ENCODE data around the gene C14orf119. TPM values are rescaled to one million over a fixed set of nuclear protein-coding genes. Genes with fewer than 3 reads are reported as not detected.
A peak's percentile ranks its signal among the peaks of the same experiment; 100 is the strongest.

The C14orf119 gene
- total RNA-seq, 1 experiment from 2014 or later = 22.8 TPM

GRCh38 chr14:23074906-23075305 is 20.4 kb upstream of the C14orf119 start:
- DNase-seq = no peak
- no peak overlapping the region for H3K4me3 ChIP-seq
- no peaks in the 10 kb centered on the region for H3K9me3 ChIP-seq
- peaks cover 52% of the 10 kb centered on the region for H3K36me3 ChIP-seq
- no peaks in the 10 kb centered on the region for H3K27me3 ChIP-seq

GRCh38 chr14:23076785-23077408 is 18.4 kb upstream of the C14orf119 start:
- no peak for DNase-seq
- peaks cover 67% of the 10 kb centered on the region for H3K36me3 ChIP-seq
- H3K27me3 ChIP-seq = no peaks in the 10 kb centered on the region
- no peaks in the 10 kb centered on the region for H3K9me3 ChIP-seq
- no peak overlapping the region for H3K4me3 ChIP-seq

- peaks cover 67% of the 10 kb centered on the region for H3K36me3 ChIP-seq
- no peak for DNase-seq
Measured at GRCh38 chr14:23077962-23078361, 17.3 kb upstream of the C14orf119 start.

GRCh38 chr14:23078692-23079116 is 16.6 kb upstream of the C14orf119 start:
- Histone ChIP-seq H3K9me3 (no peaks in the 10 kb centered on the region), H3K4me3 (no peak overlapping the region), H3K27me3 (no peaks in the 10 kb centered on the region), H3K36me3 (peaks cover 71% of the 10 kb centered on the region)
- DNase-seq = peak; percentile 91

More at GRCh38 chr14:23077962-23078361, 17.3 kb upstream of the C14orf119 start:
- H3K27me3 ChIP-seq = no peaks in the 10 kb centered on the region
- no peaks in the 10 kb centered on the region for H3K9me3 ChIP-seq
- H3K4me3 ChIP-seq = no peak overlapping the region

GRCh38 chr14:23079716-23080115 is 15.6 kb upstream of the C14orf119 start:
- Histone ChIP-seq H3K27me3 (no peaks in the 10 kb centered on the region), H3K36me3 (peaks cover 68% of the 10 kb centered on the region), H3K9me3 (no peaks in the 10 kb centered on the region), H3K4me3 (no peak overlapping the region)
- DNase-seq = no peak

- Histone ChIP-seq H3K9me3 (no peaks in the 10 kb centered on the region), H3K27me3 (no peaks in the 10 kb centered on the region), H3K4me3 (no peak overlapping the region), H3K36me3 (peaks cover 68% of the 10 kb centered on the region)
- no peak for DNase-seq
Measured at GRCh38 chr14:23080474-23080873, 14.8 kb upstream of the C14orf119 start.

- Histone ChIP-seq H3K9me3 (no peaks in the 10 kb centered on the region), H3K36me3 (peaks cover 47% of the 10 kb centered on the region), H3K4me3 (no peak overlapping the region), H3K27me3 (no peaks in the 10 kb centered on the region)
- no peak for DNase-seq
Measured at GRCh38 chr14:23085458-23085857, 9.8 kb upstream of the C14orf119 start.

- no peak overlapping the region for H3K4me3 ChIP-seq
- no peak for DNase-seq
- H3K9me3 ChIP-seq = no peaks in the 10 kb centered on the region
- no peaks in the 10 kb centered on the region for H3K27me3 ChIP-seq
- H3K36me3 ChIP-seq = peaks cover 41% of the 10 kb centered on the region
Measured at GRCh38 chr14:23086565-23086964, 8.7 kb upstream of the C14orf119 start.

- H3K4me3 ChIP-seq = no peak overlapping the region
- peaks cover 47% of the 10 kb centered on the region for H3K36me3 ChIP-seq
- no peaks in the 10 kb centered on the region for H3K9me3 ChIP-seq
- H3K27me3 ChIP-seq = no peaks in the 10 kb centered on the region
- no peak for DNase-seq
Measured at GRCh38 chr14:23089498-23090253, 5.6 kb upstream of the C14orf119 start.

- H3K4me3 ChIP-seq = no peak overlapping the region
- no peaks in the 10 kb centered on the region for H3K9me3 ChIP-seq
- DNase-seq = no peak
- no peaks in the 10 kb centered on the region for H3K27me3 ChIP-seq
- peaks cover 46% of the 10 kb centered on the region for H3K36me3 ChIP-seq
Measured at GRCh38 chr14:23090254-23090636, 5.1 kb upstream of the C14orf119 start.

- H3K4me3 ChIP-seq = no peak overlapping the region
- H3K27me3 ChIP-seq = no peaks in the 10 kb centered on the region
- peaks cover 37% of the 10 kb centered on the region for H3K36me3 ChIP-seq
- DNase-seq = no peak
- no peaks in the 10 kb centered on the region for H3K9me3 ChIP-seq
Measured at GRCh38 chr14:23091294-23092225, 3.7 kb upstream of the C14orf119 start.

- Histone ChIP-seq H3K27me3 (no peaks in the 10 kb centered on the region), H3K4me3 (no peak overlapping the region), H3K9me3 (no peaks in the 10 kb centered on the region), H3K36me3 (peaks cover 40% of the 10 kb centered on the region)
- no peak for DNase-seq
Measured at GRCh38 chr14:23093104-23093503, 2.2 kb upstream of the C14orf119 start.

- DNase-seq = no peak
- H3K36me3 ChIP-seq = peaks cover 35% of the 10 kb centered on the region
- no peaks in the 10 kb centered on the region for H3K27me3 ChIP-seq
- H3K9me3 ChIP-seq = no peaks in the 10 kb centered on the region
- peak overlapping the region; percentile 97 for H3K4me3 ChIP-seq
Measured at GRCh38 chr14:23093526-23093925, 1.8 kb upstream of the C14orf119 start.

- DNase-seq = no peak
- H3K36me3 ChIP-seq = peaks cover 38% of the 10 kb centered on the region
- H3K27me3 ChIP-seq = no peaks in the 10 kb centered on the region
- H3K9me3 ChIP-seq = no peaks in the 10 kb centered on the region
- H3K4me3 ChIP-seq = peak overlapping the region; percentile 97
Measured at GRCh38 chr14:23093991-23094665, 1.2 kb upstream of the C14orf119 start.

GRCh38 chr14:23094666-23095195 is 574 bp upstream of the C14orf119 start, which contains the start of gene ACIN1:
Gene ACIN1 (minus strand): TSS chr14:23095136. CDS start chr14:23095112, 24 bp downstream.
- Histone ChIP-seq H3K36me3 (peaks cover 36% of the 10 kb centered on the region), H3K9me3 (no peaks in the 10 kb centered on the region), H3K27me3 (no peaks in the 10 kb centered on the region), H3K4me3 (peak within 1 kb of the TSS; percentile 97)
- DNase-seq = peak; percentile 64

GRCh38 chr14:23097786-23098185 is 2.5 kb downstream of the C14orf119 start:
- DNase-seq = no peak
- Histone ChIP-seq H3K36me3 (peaks cover 17% of the 10 kb centered on the region), H3K9me3 (no peaks in the 10 kb centered on the region), H3K4me3 (no peak overlapping the region), H3K27me3 (no peaks in the 10 kb centered on the region)

Data from MG63 (cell line).